ENCODE measurements around the gene G2E3.

DNA sequence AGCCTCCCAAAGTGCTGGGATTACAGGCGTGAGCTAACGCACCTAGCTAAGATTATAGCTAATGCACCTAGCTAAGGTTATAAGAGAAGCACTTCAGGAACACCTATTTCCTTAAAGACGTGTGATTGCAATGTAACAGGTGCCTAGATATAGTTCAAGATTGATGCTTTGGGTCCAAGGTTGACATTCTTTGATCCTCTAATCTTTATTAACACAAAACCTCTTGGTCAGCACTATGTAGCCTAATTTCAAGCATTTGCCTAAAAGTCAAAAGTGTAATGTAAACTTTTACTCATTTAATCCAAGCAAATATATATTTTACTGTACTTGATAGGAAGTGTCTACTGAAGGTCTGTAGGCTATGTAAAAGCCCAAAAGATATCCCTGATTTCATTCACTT, 99.7 kb downstream of the G2E3 start:
- TF ChIP-seq, protein P1, sequence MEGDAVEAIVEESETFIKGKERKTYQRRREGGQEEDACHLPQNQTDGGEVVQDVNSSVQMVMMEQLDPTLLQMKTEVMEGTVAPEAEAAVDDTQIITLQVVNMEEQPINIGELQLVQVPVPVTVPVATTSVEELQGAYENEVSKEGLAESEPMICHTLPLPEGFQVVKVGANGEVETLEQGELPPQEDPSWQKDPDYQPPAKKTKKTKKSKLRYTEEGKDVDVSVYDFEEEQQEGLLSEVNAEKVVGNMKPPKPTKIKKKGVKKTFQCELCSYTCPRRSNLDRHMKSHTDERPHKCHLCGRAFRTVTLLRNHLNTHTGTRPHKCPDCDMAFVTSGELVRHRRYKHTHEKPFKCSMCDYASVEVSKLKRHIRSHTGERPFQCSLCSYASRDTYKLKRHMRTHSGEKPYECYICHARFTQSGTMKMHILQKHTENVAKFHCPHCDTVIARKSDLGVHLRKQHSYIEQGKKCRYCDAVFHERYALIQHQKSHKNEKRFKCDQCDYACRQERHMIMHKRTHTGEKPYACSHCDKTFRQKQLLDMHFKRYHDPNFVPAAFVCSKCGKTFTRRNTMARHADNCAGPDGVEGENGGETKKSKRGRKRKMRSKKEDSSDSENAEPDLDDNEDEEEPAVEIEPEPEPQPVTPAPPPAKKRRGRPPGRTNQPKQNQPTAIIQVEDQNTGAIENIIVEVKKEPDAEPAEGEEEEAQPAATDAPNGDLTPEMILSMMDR (IDR thresholded peaks at IDR 0.05) = no peak
- no peak for TF ChIP-seq POLR2A (IDR thresholded peaks at IDR 0.05)
